Heart left ventricle (tissue), 16 donors: ENCODE results near the gene WWOX. TPM values are rescaled to one million over a fixed set of nuclear protein-coding genes. Genes with fewer than 3 reads are reported as not detected.

Experiments
- ATAC-seq, 4 donors: fragments of 200-7000 bp; cut with Tn5 transposase; one replicate each; pipeline ENCODE4 v1.9.1; 2020 to 2022; ENCODE audit warnings: moderate library complexity in 4 of 4, mild to moderate bottlenecking in 3 of 4, moderate number of reproducible peaks in 1 of 4
- DNase-seq, 5 donors: peaks; one replicate each; pipeline ENCODE4 v3.0.0-alpha.2; 2020
- H3K27ac ChIP-seq, 12 donors: fragments of 200-600 bp; sonication (generic) in 4 of 12; one replicate each; pipeline versions ENCODE4 v1.5.0 to v1.8.0; 2016 to 2022; ENCODE audit warnings: mild to moderate bottlenecking in 2 of 12
- H3K27me3 ChIP-seq, 9 donors: fragments of 200-600 bp; sonication (generic) in 2 of 9; one replicate each; pipeline versions ENCODE4 v1.5.1 to v1.8.0; 2016 to 2022; ENCODE audit warnings: mild to moderate bottlenecking in 3 of 9
- H3K36me3 ChIP-seq, 9 donors: fragments of 200-600 bp; sonication (generic) in 2 of 9; one replicate each; pipeline versions ENCODE4 v1.5.0 to v1.8.0; 2018 to 2022; ENCODE audit warnings: mild to moderate bottlenecking in 2 of 9
- H3K4me1 ChIP-seq, 12 donors: fragments of 200-600 bp; sonication (generic) in 4 of 12; one replicate each; pipeline versions ENCODE4 v1.5.0 to v1.8.0; 2016 to 2022; ENCODE audit warnings: mild to moderate bottlenecking in 3 of 12
- H3K4me3 ChIP-seq, 12 donors: fragments of 200-600 bp; sonication (generic) in 4 of 12; one replicate each; pipeline versions ENCODE4 v1.5.0 to v1.8.0; 2017 to 2022; ENCODE audit warnings: mild to moderate bottlenecking in 9 of 12, moderate library complexity in 4 of 12
- H3K9me3 ChIP-seq, 12 donors: fragments of 200-600 bp; sonication (generic) in 4 of 12; one replicate each; pipeline versions ENCODE4 v1.5.0 to v1.8.0; 2016 to 2022; ENCODE audit warnings: mild to moderate bottlenecking in 1 of 12
- POLR2A ChIP-seq, 2 donors: fragments of 450-650 bp; IDR thresholded peaks; one replicate each; pipeline ENCODE4 v1.6.1; 2017; ENCODE audit warnings: antibody characterized with exemption in 2 of 2, mild to moderate bottlenecking in 2 of 2, moderate library complexity in 2 of 2
- WGBS, 4 donors: extraction: QIAGEN DNeasy Blood & Tissue Kit in 2 of 4; methylation state at CpG; one replicate each; pipeline versions ENCODE4 v1.1.5 to v1.1.7; 2013 to 2018; 5-methylcytosine and 5-hydroxymethylcytosine counted together
- intact Hi-C, 10 donors: fragments of 100-400 bp; cut with DNase I; formaldehyde crosslinking; loops; one replicate each; pipeline versions ENCODE4 v1.11.1 to v1.14.2; 2022
- polyA plus RNA-seq, 2 donors: library from polyadenylated mRNA; stranded (reverse); fragments of 200-250 nt; gene quantifications; one replicate each; pipeline ENCODE4 v1.2.3, GENCODE V29; 2013
- total RNA-seq, 9 donors: library from RNA; depleted of rRNA in 2 of 9; stranded (reverse); fragments of >200 nt in 2 of 9; fragmentation: NEBNext Ultra II Directional in 3 of 9; extraction: Animal tissue kit (Norgen Biotek cat#: 25700) in 3 of 9; gene quantifications; one replicate each; pipeline versions ENCODE4 v1.1.0 to v1.2.4, GENCODE V29; 2016 to 2023
- TF ChIP-seq, protein P1 (sequence below), 12 donors: fragments of 200-600 bp; sonication (generic) in 4 of 12; IDR thresholded peaks; one replicate each; pipeline versions ENCODE4 v1.5.0 to v1.8.0; 2018 to 2022; ENCODE audit warnings: antibody characterized with exemption in 12 of 12, mild to moderate bottlenecking in 5 of 12
- donor health status: ischemic (EF 13 %, LVEDD 7.1; RV severe dilation, severe dysfunction).
- donor health status: healthy with polysubstance abuse.
- donor health status: DM: no; HTN: yes; CAD: no.
- donor health status: DM: no; HTN: no; CAD: no.
- donor health status: ischemic (EF 25% LVEDD 6.9; RV normal size, moderate dysfunction).
- donor health status: ischemic (EF 25% LVEDD 5.7; RV mildly dilated, moderate dysfunction).
- donor health status: healthy.
- donor health status: DM: yes; HTN: yes; CAD: no.
- donor health status: ischemic (EF 35%, LVEDD 5.7; RV mildly dilated, moderate dysfunction).
- donor health status: nonischemic (EF 11% LVEDD 7.7; RV severe dilation, severe dysfunction).
- donor health status: DM: yes; HTN: yes; CAD: no.
- donor health status: PGD.
- donor health status: ischemic (EF 29% LVEDD 5.4; RV normal size, mild dysfunction).
- donor health status: nonischemic (EF 23%, LVEDD 6.1; RV moderate dilation, normal function).

The WWOX gene
- total and polyA plus RNA-seq, 11 donors, result 4.3 to 18.3 (median 9.1) TPM

DNA sequence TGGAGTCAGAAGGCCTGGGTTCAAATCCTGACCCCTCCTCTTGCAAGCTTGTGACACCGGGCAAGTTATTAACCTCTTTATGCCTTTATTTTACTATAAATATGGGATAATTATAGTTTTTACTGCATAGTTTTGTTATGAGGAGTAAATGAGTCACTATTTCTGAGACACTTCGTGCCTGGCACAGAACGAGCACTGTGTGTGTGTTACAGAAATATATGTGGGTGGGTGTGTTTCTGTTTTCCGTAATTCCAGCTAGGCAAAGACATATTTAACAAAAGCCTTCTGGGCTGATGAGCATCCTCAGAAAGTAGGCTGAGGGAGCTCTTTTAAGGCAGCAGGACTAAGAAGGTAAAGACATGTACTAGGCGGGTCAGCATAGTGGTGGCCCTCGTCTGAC is 1083.2 kb downstream of the WWOX start:
- peaks cover 0 to 7% (median 0%) of the 10 kb centered on the region in 12 donors for H3K4me1 ChIP-seq
- intact Hi-C loops, result no loop called here
- WGBS, 4 donors, result 85 to 96% (median 90%) methylated on average over 6 of the region's 6 CpGs
- H3K36me3 ChIP-seq, result no peaks in the 10 kb centered on the region
- H3K27ac ChIP-seq, result no peak overlapping the region
- no peak for ATAC-seq
- peaks cover 0 to 26% (median 0%) of the 10 kb centered on the region in 12 donors for H3K9me3 ChIP-seq
- TF ChIP-seq, protein P1, sequence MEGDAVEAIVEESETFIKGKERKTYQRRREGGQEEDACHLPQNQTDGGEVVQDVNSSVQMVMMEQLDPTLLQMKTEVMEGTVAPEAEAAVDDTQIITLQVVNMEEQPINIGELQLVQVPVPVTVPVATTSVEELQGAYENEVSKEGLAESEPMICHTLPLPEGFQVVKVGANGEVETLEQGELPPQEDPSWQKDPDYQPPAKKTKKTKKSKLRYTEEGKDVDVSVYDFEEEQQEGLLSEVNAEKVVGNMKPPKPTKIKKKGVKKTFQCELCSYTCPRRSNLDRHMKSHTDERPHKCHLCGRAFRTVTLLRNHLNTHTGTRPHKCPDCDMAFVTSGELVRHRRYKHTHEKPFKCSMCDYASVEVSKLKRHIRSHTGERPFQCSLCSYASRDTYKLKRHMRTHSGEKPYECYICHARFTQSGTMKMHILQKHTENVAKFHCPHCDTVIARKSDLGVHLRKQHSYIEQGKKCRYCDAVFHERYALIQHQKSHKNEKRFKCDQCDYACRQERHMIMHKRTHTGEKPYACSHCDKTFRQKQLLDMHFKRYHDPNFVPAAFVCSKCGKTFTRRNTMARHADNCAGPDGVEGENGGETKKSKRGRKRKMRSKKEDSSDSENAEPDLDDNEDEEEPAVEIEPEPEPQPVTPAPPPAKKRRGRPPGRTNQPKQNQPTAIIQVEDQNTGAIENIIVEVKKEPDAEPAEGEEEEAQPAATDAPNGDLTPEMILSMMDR (IDR thresholded peaks at IDR 0.05), result no peak
- no peak for TF ChIP-seq POLR2A (IDR thresholded peaks at IDR 0.05)
- H3K4me3 ChIP-seq, result no peak overlapping the region
- DNase-seq, result no peak
- no peaks in the 10 kb centered on the region for H3K27me3 ChIP-seq

- H3K36me3 ChIP-seq, result no peaks in the 10 kb centered on the region
- no peak for ATAC-seq
- H3K4me1 ChIP-seq, result peaks cover 0 to 7% (median 0%) of the 10 kb centered on the region in 12 donors
- DNase-seq, result no peak
- TF ChIP-seq, protein P1 (IDR thresholded peaks at IDR 0.05), result no peak
- TF ChIP-seq POLR2A (IDR thresholded peaks at IDR 0.05), result no peak
- H3K9me3 ChIP-seq, result peaks cover 0 to 20% (median 0%) of the 10 kb centered on the region in 12 donors
- no peak overlapping the region for H3K27ac ChIP-seq
- intact Hi-C loops, result no loop called here
- 85 to 91% (median 87%) methylated on average over 4 of the region's 4 CpGs for WGBS, 4 donors
- no peaks in the 10 kb centered on the region for H3K27me3 ChIP-seq
- no peak overlapping the region for H3K4me3 ChIP-seq
Measured at GRCh38 chr16:79183571-79183970, 1084.1 kb downstream of the WWOX start.

GRCh38 chr16:79184464-79185030 is 1085.1 kb downstream of the WWOX start:
- H3K27ac ChIP-seq, result no peak overlapping the region
- no peaks in the 10 kb centered on the region for H3K36me3 ChIP-seq
- H3K9me3 ChIP-seq, result peaks cover 0 to 15% (median 0%) of the 10 kb centered on the region in 12 donors
- H3K4me1 ChIP-seq, result peaks cover 0 to 7% (median 0%) of the 10 kb centered on the region in 12 donors
- TF ChIP-seq, protein P1 (IDR thresholded peaks at IDR 0.05), result no peak
- no peak for TF ChIP-seq POLR2A (IDR thresholded peaks at IDR 0.05)
- WGBS, 4 donors, result 44 to 60% (median 53%) methylated on average over 2 of the region's 2 CpGs
- ATAC-seq (no peak), DNase-seq (no peak)
- no peak overlapping the region for H3K4me3 ChIP-seq
- no peaks in the 10 kb centered on the region for H3K27me3 ChIP-seq
- intact Hi-C loops, result no loop called here

GRCh38 chr16:79185711-79186110 is 1086.3 kb downstream of the WWOX start:
- intact Hi-C loops, result no loop called here
- Histone ChIP-seq H3K27me3 (no peaks in the 10 kb centered on the region), H3K4me1 (peaks cover 0 to 7% (median 0%) of the 10 kb centered on the region in 12 donors), H3K9me3 (peaks cover 0 to 8% (median 0%) of the 10 kb centered on the region in 12 donors), H3K4me3 (no peak overlapping the region), H3K27ac (no peak overlapping the region), H3K36me3 (no peaks in the 10 kb centered on the region)
- ATAC-seq, result no peak
- 82 to 87% (median 86%) methylated on average over 4 of the region's 4 CpGs for WGBS, 4 donors
- TF ChIP-seq, protein P1 (IDR thresholded peaks at IDR 0.05), result no peak
- TF ChIP-seq POLR2A (IDR thresholded peaks at IDR 0.05), result no peak
- DNase-seq, result no peak
